Pons (tissue), 1 donor: ENCODE data around the gene CPNE4.

ENCODE experiments used
- DNase-seq: peaks from one replicate; pipeline ENCODE4 v3.0.0-alpha.2; 2016; ENCODE audit warnings: low spot score

Gene CPNE4

DNA sequence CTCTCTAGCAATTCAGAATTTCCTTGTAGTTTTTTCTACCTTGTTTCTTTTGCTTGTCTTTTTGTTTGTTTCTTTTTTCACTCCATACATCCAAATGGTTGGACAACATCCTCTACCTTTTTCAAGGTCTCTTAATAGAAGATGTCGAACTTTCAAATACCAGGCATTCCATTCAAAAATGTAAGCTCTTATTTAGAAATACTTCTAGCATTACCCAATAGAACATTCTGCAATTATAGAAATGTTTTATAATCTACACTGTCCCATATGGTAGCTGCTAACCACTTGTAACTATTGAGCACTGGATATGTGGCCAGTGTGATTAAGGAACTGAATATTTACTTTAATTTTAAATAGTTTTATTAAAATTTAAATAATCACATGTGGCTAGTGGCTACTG is 335.8 kb downstream of the CPNE4 start:
- no peak for DNase-seq

DNA sequence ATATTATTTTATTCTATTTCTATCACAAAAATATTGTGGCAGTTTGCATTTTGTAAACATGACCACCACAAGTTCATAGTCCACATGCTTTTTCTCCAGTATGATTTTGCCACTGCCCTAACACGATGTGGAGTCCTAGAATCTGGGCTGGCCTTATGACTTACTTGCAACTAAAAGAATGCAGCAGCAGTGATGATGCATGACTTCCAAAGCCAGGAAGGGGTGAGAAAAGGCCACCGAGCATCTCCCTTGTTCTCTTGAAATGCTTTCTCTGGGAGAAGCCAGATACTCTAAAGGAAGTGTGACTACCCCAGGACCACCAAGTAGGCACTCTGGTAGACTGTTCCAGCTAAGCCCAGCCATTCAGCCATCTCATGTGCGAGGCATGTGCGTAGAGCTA is 340.4 kb downstream of the CPNE4 start:
- no peak for DNase-seq

- no peak for DNase-seq
Observed at GRCh38 chr3:131692356-131692755, 342.5 kb downstream of the CPNE4 start.

DNA sequence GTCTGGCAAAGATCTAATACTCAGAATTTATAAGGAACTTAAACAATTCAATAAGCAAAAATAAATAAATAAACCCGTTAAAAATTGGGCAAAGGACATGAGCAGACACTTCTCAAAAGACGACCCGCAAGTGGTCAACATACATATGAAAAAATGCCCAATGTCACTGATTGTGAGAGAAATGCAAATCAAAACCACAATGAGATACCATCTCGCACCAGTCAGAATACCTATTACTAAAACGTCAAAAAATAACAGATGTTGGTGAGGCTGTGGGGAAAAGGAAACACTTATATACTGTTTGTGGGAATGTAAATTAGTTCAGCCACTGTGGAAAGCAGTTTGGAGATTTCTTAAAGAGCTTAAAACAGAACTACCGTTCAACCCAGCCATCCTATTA is 344.0 kb downstream of the CPNE4 start:
- DNase-seq = no peak

DNA sequence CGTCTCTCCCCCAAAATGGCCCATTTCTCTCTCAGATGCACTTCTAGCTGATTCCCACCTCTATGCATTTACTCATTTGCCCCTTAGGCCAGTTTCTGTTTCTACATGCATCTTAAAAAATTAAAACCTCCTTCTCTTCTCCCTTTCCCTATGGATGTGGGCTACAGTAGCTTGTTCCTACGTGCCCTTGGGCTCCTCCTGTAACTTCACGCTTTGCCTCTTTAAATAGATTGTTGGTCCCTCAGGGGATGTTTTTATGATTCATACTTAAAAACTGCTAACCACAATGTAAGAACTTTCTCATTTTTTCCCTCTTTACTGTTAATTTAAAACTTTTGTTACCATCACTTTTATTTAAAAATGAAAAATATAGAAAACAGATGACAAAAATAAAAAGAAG is 346.4 kb downstream of the CPNE4 start:
- no peak for DNase-seq

- DNase-seq = no peak
Observed at GRCh38 chr3:131669600-131669999, 365.2 kb downstream of the CPNE4 start.

DNA sequence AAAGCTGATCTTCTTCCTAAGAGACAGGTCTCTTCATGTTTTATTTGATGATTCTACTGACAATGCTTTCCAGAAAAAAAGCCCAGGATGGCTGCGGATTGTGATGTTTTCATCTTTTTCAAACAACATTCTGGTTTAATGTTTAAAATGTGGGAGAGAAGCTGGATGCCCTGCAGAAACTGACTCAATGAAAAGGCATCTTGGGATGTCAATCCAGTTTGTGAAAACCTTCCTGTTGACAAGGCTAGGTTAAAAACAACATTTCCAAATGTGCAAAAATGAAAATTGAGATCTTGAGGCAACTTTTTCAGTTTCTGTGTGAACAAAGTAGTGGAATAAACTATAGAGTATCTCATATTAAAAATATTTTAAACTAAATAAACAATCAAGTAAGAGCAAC is 376.0 kb downstream of the CPNE4 start:
- no peak for DNase-seq

GRCh38 chr3:131658115-131658514 is 376.7 kb downstream of the CPNE4 start:
- DNase-seq = no peak

DNA sequence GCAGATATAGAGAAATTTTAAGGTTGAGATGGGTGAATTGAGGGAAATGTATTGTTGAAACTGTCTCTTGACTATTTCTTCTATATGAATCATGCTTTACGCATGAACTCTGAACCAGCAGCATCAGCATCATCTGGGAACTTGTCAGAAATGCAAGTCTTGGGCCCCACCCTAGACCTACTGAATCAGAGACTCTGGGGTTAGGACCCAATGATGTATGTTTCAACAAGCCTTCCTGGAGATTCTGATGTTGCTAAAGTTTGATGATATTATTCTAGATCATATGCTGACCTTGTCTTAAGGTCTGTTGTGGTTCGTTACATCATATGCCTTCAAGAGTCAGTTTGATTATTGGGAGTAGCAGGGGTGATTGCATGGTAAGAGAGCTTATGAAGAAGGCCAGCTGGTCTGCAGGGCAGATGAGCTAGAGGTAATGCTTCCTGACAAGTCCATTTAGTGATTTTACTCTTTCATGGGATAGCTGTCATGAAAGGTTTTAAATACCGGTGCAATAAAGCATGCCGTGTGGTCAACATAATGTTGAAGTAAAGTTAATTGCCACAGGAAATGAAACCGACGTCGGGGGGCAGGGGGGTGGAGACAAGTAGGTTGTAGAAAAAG is 379.6 kb downstream of the CPNE4 start:
- DNase-seq = no peak

DNA sequence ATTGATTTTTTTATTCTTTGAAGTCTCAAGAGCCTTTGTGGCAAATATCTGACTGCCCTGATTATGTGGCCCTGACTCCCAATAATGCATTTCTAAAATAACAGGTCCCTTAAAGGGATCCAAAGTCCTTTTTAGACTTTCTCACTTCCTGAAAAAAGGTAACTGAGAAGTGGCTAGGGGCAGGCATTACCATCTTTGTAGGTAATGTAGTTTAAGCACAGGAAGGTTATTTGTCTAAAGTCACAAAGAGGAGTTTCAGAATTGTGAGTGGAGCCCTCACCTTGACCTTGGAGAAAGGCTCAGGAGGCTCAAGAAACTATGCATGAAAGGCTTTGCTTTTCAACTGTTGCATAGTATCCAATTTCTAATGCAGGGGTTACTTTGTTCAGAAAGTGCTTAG is 389.2 kb downstream of the CPNE4 start:
- no peak for DNase-seq

DNA sequence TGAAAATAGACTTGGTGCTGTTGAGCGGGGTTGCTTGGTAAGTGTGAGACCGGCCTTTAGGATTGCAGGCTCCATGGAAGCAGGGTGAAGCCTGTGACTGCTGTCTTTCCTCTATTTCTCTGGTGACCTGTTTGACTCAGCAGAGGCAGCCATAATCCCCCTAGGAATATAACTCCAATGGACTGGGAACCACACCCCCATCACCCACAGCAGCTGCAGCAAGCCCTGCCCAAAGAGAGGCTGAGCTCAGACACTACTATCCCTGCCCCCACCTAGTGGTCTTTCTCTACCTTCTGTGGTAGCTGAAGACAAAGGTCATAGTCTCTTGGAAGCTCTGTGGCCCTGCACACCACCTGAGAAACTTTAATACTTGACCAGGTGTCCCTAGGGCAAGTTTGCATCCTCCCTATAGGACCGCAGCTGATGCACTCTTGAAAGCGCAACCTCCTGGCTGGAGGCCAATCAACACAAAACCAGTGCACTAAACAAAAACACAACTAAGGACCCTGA is 398.5 kb downstream of the CPNE4 start:
- DNase-seq = no peak

- no peak for DNase-seq
Observed at GRCh38 chr3:131630807-131631206, 404.0 kb downstream of the CPNE4 start.

- no peak for DNase-seq
Observed at GRCh38 chr3:131630097-131630496, 404.7 kb downstream of the CPNE4 start.

DNA sequence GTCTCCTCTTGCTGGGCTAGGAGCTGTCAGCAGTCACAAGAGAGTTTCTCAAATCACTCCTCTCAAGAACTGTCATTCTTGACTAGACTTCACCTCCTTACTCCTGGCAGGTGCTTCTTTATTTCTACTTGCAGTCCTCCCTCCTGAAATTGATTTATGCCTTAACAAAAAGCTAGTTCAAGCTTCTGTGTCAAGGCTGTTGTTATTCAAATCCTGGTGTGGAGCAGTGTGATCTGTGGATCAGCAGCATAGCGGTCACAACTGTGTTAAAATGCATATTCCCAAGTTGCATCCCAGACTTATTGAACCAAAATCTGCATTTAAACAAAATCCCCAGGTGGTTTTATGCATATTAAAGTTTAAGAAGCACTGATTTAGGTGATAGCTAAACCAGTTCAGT is 411.4 kb downstream of the CPNE4 start:
- no peak for DNase-seq

- DNase-seq = no peak
Observed at GRCh38 chr3:131622726-131623125, 412.1 kb downstream of the CPNE4 start.

DNA sequence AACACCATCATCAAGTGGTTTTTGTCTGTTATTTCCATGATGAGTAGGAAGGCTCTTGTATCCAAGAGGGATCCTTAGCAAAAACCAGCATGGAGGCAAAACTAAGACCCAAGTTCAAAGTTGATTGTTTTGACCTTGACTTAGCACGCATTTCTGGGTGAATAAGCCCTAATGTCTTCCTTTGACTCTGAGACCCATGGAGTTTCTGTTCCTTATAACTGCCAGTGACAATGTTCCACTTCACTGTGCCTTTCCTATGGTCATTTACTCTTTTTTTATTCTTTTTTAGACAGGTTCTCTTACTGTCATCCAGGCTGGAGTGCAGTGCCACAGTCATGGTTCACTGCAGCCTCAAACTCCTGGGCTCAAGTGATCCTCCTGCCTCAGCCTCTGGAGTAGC is 413.8 kb downstream of the CPNE4 start:
- no peak for DNase-seq

- DNase-seq = no peak
Observed at GRCh38 chr3:131619821-131620220, 415.0 kb downstream of the CPNE4 start.

DNA sequence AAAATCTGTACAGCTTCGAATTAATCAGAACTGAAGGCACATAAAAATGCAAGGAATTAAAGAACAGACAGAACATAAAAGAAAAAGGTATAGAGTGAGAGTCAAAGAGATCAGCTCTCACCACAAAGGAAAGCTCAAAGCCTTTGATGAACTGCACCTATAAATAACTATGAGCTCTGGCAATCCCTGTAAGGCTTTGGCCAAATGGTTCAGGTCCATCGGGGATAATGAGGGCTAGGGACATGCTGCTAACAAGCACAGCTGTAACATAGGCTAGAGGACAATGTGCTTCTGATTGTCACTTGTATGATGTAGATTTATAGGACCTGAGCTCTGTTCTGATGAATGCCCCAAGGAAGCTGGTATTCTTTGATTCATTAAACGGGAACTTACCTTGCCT is 418.1 kb downstream of the CPNE4 start:
- DNase-seq = no peak

DNA sequence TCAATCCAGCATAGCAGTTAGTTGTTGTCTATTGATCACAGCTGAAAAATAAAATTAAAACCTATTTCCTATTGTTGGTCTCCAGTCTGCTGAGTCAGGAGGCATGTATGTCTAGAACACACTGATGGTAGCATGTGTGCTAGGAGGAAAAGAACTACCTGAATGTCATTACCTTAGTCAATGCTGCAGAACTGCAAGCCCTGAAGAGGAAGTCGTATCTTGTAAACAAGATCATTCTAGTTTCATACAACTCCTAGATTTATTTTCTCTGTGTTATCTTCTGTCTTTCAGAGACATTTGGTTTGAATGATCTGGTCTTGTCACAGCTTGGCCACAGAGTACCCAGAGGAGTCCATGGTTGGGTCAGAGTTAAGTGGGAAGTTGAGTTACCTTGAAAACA is 422.1 kb downstream of the CPNE4 start:
- DNase-seq = no peak

DNA sequence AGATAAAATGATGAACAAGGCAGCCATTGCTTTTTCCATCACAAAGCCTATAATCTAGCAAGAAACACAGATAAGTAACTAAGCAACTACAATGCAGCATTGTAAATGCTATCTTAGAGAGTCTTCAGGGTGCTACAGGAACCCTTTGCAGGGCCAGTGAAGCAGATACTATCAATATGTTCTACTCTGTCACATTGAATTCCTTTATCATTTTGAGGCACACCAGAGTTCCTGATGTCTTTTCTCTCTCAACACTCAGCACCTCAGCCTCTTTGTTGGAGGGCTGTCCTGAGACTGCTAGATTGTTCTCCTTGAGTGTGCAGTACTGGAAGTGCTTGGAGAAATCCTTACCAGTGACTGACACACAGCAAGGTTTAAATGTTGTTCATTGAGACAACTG is 424.6 kb downstream of the CPNE4 start:
- DNase-seq = no peak

DNA sequence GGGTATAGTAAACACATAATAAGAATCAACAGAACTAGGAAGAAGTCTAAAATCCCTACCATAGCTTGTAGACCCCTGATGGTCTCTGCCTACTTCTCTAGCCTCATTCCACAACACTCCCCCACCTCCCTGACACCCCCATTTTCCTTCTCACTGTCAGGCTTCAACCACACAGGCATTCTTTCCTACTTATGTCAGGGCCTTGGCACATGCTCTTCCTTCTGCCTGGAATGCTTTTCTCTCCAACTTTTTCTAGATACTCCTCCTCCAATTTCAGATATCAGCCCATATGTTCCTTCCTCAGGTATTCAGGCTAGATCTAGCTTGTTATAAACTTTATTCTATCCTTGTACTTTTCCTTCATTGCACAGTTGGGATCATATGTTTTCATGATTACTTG is 426.1 kb downstream of the CPNE4 start:
- DNase-seq = no peak

DNA sequence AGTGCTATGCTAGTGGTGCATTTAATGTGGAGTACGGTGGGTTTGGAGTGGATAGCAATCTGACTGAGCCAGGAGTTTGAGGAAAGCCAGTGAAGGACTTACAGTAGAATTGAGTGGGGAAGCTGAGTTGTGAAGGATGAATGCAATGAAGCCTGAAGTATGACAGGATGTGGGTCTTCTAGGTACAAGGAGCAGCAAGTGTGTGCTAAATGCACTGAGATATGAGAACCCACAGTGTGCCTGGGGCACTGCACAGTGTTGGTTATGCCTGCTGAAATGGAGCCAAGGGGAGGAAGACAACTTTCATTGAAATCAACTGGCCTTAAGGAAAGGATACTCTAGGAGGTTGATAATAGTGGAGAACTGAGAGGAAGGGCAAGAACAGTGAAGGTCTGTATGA is 426.5 kb downstream of the CPNE4 start:
- DNase-seq = no peak

- DNase-seq = no peak
Observed at GRCh38 chr3:131605916-131606315, 428.9 kb downstream of the CPNE4 start.

DNA sequence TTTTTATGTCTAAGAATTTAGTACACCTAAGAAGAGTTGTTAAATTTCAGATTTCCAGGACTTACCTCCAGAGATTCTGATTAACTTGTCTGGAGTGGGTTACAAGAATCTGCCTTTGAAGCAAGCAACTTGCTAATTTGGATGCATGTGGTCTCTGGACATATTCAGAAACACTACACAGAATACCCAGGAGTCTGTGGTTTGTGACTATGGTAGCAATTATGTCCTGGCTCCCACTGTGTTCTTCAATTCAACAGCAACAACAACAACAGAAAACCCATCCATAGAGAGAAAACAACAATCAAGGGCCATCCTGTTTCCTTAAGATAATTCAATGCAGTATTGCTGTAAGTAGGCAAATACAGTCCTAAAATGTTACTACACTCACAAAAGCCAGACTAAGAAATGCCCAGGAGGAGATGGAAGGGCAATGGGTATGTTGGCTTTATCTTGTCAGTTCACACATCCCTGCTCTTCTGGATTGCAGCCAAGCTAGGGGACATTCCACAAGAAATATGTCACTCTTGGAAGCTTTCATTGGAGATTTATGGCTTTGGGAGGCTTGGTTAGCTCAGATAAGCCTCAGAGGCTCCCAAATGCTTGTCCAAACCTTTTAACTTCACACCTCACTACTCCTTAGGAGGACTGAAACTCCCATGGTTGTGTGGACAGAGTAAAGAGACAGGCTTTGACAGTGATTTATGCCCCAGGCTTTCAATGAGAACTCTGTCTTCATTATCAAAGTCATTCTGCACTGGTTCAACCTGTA is 432.6 kb downstream of the CPNE4 start:
- DNase-seq = no peak
